ENCODE data around the gene COL23A1.

Gene COL23A1

GRCh38 chr5:178213003-178213461 is 377.2 kb downstream of the COL23A1 start:
- no peak for DNase-seq

DNA sequence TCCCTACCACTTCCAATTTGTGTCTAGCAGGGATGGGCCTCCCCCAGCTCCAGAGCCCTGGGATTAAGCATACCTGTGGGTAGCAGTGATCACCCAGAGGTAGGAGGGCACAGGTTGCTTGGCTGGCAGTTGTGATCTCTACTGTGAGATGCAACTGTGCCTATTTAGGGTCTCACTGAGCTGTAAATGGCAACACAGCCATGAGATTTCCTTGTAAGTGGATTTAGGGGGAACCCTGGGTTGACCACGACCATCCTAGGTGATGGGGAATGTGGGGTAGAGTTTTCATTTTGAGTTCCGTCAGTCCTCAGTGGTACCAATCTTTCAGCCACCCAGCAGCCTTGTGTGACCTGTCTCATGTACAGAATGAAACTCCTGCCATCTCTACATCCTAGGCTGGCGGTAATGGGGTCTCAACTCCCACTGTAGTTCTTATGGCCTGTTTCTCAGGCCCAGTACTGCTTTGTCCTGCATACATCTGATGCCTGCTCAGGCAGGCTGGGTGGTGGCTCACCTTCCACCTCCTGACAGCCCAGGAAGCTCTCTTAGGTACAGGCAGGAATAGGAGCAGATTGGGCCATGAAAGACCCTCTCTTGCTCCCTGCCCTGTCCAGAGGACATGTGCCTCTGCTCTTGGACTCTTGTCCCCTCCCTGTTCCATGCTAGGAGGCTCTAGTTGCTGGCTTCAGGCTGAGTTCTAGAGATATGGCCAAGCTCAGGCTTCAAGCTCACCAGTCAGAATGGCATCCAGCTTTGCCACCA is 377.8 kb downstream of the COL23A1 start:
- DNase-seq: no peak

- no peak for DNase-seq
Measured at GRCh38 chr5:178211095-178212048, 378.8 kb downstream of the COL23A1 start.

DNA sequence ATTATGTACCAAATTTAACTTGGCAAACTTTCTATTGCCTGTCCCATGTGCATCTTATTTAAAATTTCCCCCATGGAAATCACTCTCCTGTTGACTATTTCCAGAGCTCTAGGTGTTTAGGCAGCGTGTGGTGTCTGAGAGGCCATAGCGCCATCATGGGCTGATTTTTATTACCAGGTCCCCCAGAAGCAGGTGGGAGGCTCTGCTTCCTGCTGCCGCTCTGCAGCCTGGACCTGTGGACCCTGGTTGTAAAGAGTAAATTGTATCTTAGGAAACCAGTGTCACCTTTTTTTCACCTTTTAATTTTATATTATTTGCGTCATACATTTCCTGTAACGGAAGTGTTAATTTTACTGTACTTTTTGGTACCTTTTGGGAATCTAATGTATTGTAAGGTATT is 379.5 kb downstream of the COL23A1 start:
- DNase-seq: no peak

DNA sequence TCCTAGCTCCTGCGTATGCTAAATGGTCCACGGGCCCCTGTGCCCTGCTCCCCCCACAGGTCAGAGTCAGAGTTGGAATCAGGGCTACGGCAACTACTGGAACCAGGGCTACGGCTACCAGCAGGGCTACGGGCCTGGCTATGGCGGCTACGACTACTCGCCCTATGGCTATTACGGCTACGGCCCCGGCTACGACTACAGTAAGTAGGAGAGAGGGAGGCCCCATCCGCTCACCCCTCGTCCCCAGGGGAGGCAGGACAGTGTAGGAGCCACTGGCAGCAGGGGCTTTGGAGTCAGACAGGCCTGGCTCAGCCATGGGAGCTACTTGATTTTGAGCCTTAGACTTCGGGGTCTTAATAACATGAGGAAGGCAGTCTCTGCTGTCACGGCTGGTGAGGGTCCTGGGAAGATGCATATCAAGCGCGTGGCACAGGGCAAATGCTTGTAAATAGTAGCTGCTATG is 380.1 kb downstream of the COL23A1 start:
- no peak for DNase-seq

DNA sequence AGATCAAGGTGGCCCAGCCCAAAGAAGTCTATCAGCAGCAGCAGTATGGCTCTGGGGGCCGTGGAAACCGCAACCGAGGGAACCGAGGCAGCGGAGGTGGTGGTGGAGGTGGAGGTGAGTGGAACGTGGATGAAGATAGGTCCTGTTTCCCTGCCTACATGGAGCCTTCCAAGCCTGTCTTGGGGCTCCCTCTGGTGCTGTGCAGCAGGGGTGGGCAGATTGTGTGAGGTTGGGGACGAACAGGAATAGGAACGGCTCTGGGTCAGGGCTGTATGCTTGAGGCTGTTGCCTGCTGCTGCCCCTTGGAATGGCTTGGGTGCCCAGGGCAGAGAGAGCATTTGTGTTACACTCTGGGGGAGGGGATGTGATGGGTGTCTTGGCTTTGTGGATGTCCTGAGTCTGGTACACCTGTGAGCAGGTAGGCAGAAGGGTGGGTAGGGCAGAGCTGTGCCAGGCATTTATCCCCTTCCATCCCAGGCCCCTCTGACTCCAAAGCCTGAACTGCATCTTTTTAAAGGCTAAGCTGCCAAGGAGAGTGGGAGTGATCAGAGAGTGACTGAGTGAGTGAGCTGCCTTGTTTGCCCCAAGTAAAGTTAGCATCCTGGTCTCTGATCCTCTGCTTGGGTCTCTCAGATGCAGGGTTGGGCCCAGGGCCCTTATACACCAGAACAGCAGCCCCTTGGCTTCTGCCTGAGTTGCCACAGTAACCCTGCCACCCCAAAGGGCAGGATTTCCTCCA is 380.7 kb downstream of the COL23A1 start:
- no peak for DNase-seq

DNA sequence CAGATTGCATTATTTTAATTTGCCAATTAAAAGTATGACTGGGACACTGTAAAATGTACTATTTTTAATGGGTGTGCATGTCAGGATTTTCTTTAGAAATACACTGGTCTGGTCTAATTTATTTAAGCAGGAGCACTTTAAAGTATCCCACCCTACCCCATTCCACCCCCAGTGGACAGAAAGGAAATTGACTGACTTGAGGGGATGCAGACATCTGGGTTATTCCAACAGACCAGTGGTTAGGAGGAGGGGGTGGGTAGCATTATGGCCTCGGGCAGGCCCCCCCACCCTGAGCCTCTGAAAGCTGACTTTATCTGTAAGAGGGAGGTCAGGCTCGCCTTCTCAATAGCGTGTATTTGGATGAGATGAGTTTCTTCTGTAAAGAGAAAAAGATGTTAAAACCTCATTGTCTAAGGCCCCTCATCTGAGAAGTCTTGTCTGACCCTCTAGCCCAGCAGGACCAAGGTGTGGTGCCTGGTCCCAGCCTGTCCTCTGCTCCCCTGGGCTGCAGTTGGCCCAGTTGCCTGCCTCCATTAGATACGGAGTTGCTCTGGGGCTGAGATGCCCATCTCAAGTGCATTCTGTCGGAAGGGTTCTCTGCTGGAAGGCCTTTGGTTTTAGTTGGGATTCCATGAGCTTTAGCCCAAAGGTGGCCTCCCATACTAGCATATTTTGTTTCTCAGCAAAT is 381.5 kb downstream of the COL23A1 start:
- DNase-seq: no peak

DNA sequence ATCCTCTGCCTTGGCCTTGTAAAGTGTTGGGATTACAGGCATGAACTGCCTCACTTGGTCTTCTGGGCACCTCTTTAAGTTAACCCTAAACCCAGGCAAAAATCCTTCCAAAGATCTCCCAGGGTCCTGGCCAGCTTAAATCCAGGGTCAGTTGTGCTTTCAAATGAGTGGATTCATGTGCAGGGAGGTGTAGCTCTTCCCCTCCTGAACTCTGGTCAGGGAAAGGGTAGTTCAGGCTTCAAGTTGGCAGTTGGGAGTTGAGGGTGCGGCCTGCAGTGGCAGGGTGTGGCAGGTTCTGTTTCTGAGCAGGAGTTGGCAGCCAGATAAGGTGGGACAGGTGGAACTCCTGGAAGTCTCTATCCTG is 382.3 kb downstream of the COL23A1 start:
- DNase-seq: no peak

- no peak for DNase-seq
Measured at GRCh38 chr5:178207183-178207916, 382.8 kb downstream of the COL23A1 start.

- no peak for DNase-seq
Measured at GRCh38 chr5:178206166-178207101, 383.8 kb downstream of the COL23A1 start.

DNA sequence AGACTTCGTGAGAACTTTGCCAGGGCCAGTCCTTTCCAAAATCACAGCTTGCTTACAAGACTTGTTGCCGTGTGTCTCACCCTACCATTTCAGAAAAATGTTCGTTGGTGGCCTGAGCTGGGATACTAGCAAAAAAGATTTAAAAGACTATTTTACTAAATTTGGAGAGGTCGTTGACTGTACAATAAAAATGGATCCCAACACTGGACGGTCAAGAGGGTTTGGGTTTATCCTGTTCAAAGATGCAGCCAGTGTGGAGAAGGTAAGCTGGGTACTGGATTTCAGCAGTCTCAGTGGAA is 384.5 kb downstream of the COL23A1 start:
- no peak for DNase-seq

- peak; percentile 81 to 84 for DNase-seq
Measured at GRCh38 chr5:178204935-178205748, 385.1 kb downstream of the COL23A1 start.

DNA sequence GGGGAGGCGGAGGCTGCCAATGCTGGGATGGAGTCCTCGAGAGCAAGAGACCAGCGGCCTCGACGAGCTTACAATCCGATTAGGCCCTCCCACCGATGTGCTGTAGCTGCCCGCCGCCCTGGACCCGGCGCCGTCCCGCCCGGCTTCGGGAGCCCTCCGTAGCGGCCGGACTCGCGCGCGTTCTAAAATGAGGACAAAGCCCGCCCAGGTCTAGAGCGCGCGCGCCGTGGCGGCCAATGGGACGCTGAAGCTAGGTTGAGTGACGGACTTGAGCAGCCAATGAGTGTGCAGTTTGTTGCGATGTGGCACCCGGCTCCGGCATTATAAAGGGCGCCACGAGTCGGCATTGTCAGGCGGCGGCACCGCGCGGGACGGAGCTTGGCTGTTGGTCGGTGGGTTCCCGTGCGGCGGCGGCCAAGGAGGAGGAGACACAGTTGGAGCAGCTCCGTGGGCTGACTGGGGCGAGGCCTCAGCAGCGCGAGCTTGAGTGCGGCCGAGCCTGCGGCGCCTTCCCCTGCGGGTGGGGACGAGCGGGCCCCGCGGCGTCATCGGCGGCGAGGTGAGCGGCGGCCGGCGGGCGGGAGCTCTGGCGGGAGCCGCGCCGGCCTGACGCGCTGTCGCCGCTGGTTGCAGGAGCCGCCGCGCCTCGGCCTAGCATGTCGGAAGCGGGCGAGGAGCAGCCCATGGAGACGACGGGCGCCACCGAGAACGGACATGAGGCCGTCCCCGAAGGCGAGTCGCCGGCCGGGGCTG is 385.8 kb downstream of the COL23A1 start, which contains the start of gene HNRNPAB:
HNRNPAB (plus strand) TSS at position 352 of the 753 bp plus-strand sequence; CDS start at position 657, 305 bp downstream.
- DNase-seq: peak; percentile 97

DNA sequence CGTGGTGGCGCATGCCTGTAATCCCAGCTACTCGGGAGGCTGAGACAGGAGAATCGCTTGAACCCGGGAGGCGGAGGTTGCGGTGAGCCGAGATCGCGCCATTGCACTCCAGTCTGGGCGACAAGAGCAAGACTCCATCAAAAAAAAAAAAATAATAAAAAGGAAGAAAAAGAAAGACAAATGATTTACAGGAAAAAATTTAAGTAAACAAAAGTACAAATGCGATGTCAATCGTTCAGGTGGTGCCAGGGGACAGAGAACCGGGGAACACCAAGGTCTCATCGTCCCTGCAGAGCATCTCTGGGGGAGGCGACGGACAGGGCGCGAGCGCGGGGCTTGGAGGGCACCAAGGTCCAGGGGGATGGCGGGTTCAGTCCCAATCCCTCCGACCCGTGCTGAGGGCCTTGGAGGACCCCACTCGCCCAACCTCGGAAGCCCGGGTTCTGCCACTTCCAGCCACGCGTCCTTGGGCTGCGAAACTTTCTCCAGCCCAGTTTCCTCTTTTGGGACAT is 386.5 kb downstream of the COL23A1 start:
- DNase-seq: no peak

GRCh38 chr5:178202541-178202940 is 387.7 kb downstream of the COL23A1 start:
- no peak for DNase-seq

- no peak for DNase-seq
Measured at GRCh38 chr5:178201927-178202235, 388.3 kb downstream of the COL23A1 start.

DNA sequence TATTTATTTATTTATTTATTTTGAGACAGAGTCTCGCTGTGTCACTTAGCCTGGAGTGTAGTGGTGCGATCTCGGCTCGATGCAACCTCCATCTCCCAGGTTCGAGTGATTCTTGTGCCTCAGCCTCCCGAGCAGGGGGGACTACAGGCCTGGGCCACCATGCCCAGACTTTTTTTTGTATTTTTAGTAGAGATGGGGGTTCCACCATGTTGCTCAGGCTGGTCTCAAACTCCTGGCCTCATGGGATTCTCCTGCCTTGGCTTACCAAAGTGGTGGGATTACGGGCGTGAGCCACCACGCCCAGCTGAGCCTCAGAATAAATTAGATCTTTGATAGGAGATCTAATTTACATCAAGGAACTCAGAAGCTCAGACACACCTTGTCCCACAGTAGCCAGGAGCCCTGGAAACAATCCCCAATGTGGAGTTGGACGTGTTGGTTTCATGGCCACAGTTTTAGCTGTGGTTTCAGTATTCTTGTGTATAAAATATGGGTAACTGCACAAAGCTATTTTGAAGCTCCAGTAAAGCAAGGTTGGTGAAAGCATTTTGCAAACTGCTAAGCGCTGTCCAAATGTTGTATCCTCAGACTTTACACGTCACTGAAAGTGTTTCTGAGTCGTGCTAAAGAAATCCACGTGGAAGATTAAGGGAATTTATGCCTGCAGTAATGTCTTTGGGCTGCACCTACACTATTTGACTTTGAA is 388.8 kb downstream of the COL23A1 start:
- DNase-seq: no peak

All from activated T-cell treated with anti-CD3 and anti-CD28 coated beads, Interleukin-2, amount 50 U/mL, for 48 hours (primary cell).